CD4-positive, alpha-beta T cell treated with Interleukin-17A for 4 hours (primary cell): ENCODE data around the gene SYCP3.

Experiments used
- DNase-seq: peaks from one replicate; pipeline ENCODE4 v3.0.0-alpha.2; 2020; ENCODE audit warnings: mixed read lengths

The SYCP3 gene

DNA sequence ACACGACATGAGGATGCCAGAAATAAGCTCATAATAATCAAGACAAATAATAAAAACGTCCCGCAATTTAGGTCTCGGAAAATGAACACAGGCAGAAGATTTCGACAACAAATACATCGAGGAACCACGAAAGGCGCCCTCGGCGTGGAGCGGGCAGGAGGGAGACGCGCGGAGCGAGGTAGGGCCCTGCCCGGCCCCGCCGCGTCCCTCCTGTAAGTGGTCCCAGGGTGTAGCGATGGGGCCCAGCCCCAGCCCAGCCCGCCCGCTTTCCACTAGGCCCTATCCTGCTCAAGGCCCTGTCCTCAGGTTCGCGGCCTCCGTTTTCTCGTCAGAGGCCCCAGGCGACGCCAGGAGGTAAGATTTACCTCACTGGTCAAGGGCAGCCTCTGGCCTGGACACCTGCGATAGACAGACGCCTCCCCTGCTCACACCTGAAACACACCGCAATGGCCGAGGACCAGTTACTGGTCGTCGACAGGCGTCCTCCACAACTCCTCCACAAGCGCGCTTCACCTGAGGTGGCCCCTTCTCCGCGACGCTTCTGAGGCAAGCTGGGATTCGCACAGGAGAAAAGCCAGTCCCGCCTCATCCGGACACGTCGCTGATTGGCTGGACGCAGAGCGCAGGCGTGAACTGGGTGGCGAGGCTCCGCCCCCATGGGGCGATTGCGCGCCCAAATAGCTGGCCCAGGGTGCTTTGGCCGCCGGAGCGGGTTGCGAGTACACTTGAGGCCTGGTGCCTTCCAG, at the start of gene SYCP3:
Gene SYCP3, minus strand, starts transcription at position 543 of the 746 bp plus-strand sequence. CDS start 1,527 bp downstream, outside the sequence.
- DNase-seq: no peak

GRCh38 chr12:101785671-101786070, 46.4 kb upstream of the SYCP3 start:
- DNase-seq: no peak

GRCh38 chr12:101784376-101784775, 45.1 kb upstream of the SYCP3 start:
- no peak for DNase-seq

- DNase-seq: no peak
These were observed 44.6 kb upstream of the SYCP3 start for GRCh38 chr12:101783838-101784237.

- no peak for DNase-seq
These were observed 43.9 kb upstream of the SYCP3 start for GRCh38 chr12:101783150-101783549.

DNA sequence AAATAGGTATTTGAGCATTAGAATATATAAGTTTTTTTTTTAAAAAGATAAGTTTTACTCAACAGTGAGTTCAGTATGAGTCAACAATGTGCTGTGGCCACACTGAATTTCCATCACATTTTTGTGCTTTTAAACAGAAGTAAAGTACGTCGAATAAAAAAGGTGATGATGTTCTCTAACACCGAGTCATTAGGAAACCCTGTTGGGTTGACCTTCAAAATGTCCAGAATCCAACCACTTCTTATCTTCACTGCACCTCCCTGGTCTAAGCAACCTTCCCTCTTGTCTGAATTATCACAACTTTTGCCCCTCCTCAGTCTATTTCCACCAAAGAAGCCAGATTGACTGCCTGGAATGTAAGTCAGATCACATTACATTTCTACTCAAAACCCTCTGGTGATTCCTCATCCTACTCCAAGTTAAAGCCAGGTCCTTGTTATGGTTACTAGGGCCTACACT, 43.0 kb upstream of the SYCP3 start:
- no peak for DNase-seq

DNA sequence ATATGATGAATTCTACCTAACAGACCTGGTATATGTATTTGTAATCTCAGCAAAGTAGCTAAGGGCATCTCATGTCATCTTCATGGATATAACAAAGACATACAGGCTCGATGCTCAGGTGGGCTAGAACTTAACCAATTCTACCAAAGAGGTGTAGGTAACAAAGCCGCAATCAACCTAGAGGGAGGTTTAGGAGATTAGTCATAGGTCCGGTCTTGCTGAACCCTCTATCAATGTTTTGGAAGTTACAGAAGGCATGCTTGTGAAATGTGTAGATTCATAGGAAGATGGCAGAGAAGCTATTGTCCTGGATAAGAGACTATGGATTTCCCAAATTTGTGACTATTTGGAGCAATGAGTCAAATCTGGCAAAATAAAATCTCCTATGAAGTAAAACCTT, 42.6 kb upstream of the SYCP3 start:
- no peak for DNase-seq

DNA sequence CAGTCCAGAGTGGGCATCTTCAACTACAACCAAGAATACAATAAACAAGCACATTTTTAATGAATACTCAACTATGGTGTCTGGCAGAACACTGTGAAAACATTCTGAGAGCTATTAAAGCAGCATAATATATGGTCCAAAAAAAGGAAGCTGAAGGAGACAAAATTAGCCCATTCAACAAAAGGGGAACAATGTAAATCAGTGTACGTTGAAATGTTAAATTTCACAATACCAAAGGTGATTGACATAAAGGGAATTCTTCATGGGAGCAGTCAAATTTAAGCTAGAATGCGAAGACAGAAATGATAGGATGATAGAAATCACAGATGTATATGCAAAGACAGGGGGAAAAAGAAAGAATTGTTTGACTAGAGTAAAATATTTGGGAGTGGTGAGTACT, 41.3 kb upstream of the SYCP3 start:
- no peak for DNase-seq

DNA sequence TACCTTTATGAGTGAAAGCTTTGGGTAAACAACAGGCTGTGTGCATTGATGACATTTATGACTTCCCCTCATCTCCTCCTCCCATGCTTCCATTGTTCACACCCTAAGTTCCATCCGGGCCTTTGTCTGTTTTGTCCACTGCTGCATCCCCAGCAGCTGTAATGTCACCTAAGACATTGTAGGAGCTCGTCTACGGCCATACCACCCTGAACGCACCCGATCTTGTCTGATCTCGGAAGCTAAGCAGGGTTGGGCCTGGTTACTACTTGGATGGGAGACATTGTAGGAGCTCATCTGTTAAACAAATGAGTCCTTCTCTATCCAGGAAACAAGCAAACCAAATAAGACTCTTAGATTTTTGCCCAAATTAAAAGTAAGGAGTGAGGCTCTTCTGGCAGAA, 40.4 kb upstream of the SYCP3 start:
- DNase-seq: no peak

DNA sequence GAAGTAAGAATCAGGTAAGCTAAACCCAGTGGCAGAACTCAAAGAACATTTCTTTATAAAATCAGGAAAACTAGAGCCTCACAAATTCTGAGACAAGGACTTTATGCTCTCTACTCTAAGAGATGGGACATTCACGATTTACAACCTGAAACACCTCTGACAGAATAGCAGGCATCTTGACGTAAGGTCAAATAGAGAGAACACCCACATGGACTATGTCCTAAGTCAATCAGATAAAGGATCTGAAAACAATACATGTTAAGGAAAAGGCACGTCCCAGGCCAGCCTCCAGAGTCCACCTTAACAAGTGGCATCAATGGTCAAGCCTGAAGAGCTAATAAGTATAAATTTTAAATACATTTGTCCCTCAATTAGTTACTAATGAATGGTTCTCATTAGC, 39.9 kb upstream of the SYCP3 start:
- no peak for DNase-seq

GRCh38 chr12:101777978-101778377, 38.7 kb upstream of the SYCP3 start:
- DNase-seq: no peak

GRCh38 chr12:101777485-101777884, 38.2 kb upstream of the SYCP3 start:
- no peak for DNase-seq

DNA sequence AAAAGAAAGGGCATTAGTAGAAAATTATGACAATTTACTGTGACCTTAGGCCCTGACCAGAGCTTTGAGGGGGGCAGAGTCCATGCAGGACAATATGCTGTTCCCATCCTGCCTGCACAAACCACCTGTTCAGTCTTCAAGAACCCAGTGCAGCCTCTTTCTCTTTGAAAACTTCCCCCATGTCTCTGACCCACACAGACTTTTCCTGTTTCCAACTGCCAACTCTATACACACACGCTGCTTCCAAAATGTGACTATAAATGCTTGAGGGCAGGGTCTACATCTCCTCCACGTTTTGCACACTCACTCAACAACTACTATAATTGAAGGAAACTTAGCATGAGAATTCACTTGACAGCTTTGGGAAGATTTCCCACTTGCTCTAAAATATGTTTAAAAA, 36.6 kb upstream of the SYCP3 start:
- DNase-seq: no peak

DNA sequence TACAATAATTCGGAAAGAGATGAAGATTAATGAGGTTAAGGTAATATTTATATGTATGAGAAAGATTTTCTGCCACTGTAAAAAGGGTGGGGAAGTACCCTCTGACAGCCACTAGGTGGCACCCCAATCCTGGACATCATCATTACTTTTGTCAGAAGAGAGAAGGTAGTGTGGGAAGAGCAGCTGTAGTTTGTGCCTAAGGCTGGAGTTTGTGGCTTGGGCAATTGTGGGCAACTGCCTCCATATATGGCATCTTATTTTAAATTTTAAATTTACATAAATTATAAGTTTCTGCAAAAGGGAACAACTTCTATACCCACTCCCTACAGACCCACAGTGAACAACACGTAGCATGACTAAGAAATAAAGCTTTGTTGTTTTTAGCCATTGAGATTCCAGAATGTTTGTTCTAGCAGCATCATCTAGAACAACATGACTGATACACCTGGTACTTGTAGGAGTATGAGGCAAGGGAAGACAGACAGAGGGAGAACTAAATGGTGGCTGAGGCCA, 34.4 kb upstream of the SYCP3 start:
- DNase-seq: peak; percentile 83

DNA sequence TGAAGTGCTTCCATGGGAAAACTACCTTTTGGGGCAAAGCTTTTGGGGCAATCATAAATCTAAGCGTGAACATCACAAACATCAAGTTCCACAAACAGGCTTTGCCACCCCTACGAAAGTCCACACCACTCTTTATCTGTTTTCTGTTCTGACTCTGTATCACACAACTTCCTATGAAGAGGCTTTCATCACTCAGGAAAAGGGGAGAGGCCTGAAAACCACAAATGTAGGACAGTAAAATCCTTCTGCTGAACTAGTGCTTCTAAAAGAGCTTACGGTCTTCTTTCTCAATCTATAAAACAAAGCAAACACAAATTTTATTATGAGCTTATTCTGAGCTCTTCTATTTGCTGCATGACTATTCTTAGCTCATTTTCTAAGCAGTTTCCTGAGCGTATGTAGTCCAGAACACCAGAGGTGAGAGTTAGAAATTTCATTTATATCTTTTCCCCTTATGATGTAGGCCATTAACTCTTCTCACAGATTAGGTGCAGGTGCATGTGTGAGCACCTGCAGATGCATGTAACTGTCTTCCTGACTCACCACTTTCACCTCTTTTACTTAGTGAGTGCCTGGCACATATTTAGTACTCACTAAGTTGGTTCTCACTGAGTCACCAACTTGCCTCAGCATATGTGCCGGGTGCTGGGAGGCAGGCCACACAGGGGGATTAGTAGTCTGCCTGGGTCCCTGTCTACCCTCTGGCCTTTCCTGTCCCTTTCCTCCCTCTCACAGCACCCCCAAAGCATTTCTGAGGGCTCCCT, 32.9 kb upstream of the SYCP3 start:
- no peak for DNase-seq

DNA sequence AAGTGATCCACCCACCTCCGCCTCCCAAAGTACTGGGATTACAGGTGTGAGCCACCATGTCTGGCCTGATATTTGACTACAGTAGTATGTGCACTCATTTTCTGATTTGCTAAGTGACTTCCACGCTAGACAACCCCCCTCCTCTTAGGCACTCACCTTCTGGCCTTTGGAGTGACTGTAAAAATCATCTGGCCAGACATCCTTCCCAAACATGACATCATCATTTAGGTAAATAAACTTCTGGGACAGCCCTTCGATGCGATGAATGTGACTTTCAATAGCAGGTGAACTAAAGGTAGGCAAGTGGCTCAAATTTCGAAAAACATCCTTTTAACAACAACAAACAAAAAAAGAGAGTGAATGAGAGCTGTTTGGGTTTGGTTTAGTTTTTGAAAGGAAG, 30.6 kb upstream of the SYCP3 start:
- no peak for DNase-seq

GRCh38 chr12:101768781-101769180, 29.5 kb upstream of the SYCP3 start:
- DNase-seq: no peak

DNA sequence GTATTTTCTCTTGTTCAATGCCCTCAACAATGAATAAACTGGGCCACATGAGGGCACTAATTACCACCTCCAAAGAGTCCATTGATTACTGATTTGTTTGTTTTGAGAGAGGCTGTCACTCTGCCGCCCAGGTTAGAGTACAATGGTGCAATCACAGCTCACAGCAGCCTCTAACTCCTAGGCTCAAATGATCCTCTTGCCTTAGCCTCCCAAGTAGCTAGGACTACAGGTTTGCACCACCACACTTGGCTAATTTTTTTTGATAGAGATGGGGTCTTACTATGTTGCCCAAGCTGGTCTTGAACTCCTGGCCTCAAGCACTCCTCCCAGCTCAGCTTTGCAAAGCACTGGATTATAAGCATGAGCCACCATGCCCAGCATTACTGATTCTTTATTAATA, 28.3 kb upstream of the SYCP3 start:
- no peak for DNase-seq

DNA sequence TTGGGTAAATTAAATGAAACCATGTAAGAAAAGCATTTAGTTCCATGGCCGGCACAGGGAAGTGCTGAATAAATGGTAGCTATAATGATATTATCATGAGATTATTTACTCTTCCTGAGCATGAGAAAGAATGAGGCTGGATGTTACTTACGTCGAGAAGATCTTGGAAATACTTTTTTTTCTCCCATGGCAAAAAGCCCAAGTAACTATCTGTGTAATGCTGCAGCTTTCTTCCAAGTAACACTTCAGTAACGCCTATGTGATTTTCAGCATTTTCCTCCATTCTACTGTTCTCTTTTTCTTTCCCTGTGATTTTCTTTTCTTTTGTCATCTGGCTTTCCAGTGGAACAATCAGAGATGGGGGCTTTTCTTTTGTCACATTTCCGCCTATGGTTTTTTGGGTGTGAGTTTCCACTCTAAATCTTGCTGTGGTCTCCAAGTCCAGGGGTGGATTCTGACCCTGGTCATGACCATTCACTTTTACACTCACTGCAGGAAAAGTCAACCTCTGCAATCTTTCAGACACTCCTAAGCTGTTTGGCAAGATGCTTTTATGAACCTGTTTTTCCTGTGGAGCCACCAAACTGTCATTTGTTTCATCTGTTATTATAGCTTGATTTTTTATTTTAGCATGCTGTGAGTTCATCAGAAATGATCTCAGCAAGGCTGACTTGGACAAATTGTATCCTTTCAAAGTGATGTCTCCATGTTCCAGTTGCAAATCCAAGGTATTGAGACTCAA, 25.0 kb upstream of the SYCP3 start:
- no peak for DNase-seq

DNA sequence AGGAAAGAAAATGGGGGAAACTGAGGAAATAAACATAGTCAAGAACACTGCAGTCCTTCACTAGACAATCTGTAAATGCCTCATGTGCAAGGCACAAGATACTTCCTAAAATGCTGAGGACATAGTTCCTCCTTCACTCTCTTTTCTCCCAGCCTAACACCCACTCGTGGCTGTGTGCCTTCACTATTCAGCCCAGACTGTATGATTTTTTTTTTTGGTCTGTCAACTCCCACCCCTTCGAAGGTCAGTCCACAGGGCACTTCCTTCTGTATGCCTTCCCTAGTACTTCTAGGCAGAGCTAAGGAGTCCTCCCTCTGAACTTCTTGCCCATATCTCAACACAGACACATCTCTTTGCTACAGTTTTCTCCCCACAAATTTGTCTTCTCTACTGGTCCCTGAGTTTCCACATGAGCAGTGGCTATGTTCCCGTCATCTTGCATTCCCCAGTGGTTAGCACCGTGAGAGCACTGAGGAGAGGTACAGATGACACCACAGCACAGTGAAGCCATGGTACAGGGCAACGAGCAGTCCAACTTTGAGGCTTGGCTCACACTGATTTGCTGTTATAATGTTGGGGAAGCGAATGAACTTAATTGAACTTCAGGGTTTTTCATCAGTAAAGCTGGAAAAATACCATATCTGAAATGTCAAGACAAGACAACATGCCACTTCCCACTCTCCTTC, 24.1 kb upstream of the SYCP3 start:
- no peak for DNase-seq

- DNase-seq: no peak
These were observed 22.5 kb upstream of the SYCP3 start for GRCh38 chr12:101761781-101762180.

GRCh38 chr12:101761350-101761749, 22.1 kb upstream of the SYCP3 start:
- DNase-seq: no peak
